Body of pancreas (tissue), 4 donors: Measurements from ENCODE around the gene WDR7.

Source experiments
- CTCF ChIP-seq, 7 experiments: fragments of 450-650 bp in 4 of 7; fragments of 200-600 bp in 3 of 7; sonication (generic) in 3 of 7; IDR thresholded peaks; one replicate each; pipeline ENCODE4 v1.5.1; 2016 to 2019; ENCODE audit warnings: antibody characterized with exemption in 7 of 7
- POLR2A ChIP-seq, 3 donors: fragments of 450-650 bp; IDR thresholded peaks; one replicate each; pipeline ENCODE4 v1.6.1; 2016; ENCODE audit warnings: antibody characterized with exemption in 3 of 3, mild to moderate bottlenecking in 2 of 3

- TF ChIP-seq CTCF (IDR thresholded peaks at IDR 0.05), result no peak
- TF ChIP-seq POLR2A (IDR thresholded peaks at IDR 0.05), result no peak
Observed at GRCh38 chr18:57080479-57080878, 429.3 kb downstream of the WDR7 start.
